PC-9 (cell line): Measurements from ENCODE around the gene GRPEL2.

Experiments used
- EZH2 ChIP-seq: fragments of 200-600 bp; sonication (generic); IDR thresholded peaks from 2 replicates; pipeline ENCODE4 v1.8.0; 2017; ENCODE audit warnings: antibody characterized with exemption, low read depth
- TF ChIP-seq, protein P1 (sequence below): fragments of 200-600 bp; sonication (generic); conservative IDR thresholded peaks from 2 replicates; pipeline ENCODE4 v1.6.1; 2017; ENCODE audit warnings: mixed run types, antibody characterized with exemption, mild to moderate bottlenecking, moderate library complexity

DNA sequence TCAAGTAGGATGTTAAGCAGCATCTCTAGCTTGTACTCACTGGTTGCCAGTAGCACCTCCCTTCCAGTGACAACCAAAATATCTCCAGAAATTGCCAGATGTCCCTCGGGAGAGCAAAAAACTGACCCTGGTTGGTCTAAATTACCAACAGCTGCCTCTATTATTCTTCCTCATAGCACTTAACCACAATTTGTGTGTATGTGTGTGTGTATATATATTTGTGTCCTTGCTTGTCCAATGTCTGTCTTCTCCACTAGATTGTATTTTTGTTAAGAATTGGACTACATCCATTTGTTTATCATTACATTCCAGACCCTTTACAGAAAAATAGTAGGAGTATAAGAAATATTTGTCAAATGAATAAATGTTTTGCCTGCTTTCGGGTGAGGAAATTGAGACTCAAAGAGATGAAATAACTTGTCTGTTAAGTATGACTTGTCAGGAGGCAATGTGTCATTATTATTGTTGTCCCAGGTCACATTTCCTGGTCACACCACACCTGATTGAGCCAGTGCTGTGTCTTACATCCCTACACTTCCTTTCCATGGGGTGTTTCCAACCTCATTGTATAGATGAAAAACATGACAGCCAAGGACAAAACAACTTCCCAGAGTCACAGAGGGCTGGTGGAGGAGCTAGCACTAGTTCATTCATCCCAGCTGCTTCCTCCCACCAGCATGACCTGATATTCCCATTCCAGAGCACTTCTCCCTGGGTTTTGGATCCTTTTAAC, 11.4 kb upstream of the GRPEL2 start:
- no peak for TF ChIP-seq EZH2
- TF ChIP-seq, protein P1, sequence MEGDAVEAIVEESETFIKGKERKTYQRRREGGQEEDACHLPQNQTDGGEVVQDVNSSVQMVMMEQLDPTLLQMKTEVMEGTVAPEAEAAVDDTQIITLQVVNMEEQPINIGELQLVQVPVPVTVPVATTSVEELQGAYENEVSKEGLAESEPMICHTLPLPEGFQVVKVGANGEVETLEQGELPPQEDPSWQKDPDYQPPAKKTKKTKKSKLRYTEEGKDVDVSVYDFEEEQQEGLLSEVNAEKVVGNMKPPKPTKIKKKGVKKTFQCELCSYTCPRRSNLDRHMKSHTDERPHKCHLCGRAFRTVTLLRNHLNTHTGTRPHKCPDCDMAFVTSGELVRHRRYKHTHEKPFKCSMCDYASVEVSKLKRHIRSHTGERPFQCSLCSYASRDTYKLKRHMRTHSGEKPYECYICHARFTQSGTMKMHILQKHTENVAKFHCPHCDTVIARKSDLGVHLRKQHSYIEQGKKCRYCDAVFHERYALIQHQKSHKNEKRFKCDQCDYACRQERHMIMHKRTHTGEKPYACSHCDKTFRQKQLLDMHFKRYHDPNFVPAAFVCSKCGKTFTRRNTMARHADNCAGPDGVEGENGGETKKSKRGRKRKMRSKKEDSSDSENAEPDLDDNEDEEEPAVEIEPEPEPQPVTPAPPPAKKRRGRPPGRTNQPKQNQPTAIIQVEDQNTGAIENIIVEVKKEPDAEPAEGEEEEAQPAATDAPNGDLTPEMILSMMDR, result no peak
